Measurements from ENCODE around the gene STAM. TPM values are rescaled to one million over a fixed set of nuclear protein-coding genes. Genes with fewer than 3 reads are reported as not detected.

Gene STAM
- total RNA-seq, 1 experiment from 2014 or later, result 14.4 TPM

DNA sequence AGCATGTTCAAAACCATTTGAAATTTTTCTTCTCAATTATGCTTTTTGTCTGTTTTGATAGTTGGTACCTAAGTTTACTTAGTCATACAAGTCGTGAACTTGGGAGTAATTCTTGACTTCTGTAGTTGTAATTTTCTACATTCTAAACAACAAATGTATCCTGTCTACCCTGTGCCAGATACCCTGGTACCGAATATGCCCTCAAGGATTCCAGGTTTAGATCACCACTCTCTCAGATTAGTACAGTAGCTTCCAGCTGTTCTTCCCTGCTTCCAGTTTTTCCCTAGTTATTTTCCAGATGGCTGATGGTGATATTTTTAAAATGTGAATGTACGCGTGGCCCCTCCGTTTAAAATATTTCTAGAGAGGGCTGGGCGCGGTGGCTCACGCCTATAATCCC lies 6.5 kb downstream of the STAM start:
- H3K4me2 ChIP-seq (ENCODE audit: low read depth, low read length, poor library complexity, severe bottlenecking), result no peak overlapping the region
- H3K9me2 ChIP-seq (replicated peaks; ENCODE audit: insufficient read depth, low read length), result no peaks in the 10 kb centered on the region
- peaks cover 40% of the 10 kb centered on the region for H3K36me3 ChIP-seq (ENCODE audit: insufficient read depth, low read length)
- no peaks in the 10 kb centered on the region for H3K27me3 ChIP-seq (ENCODE audit: low read length)
- no peaks in the 10 kb centered on the region for H4K20me1 ChIP-seq (ENCODE audit: insufficient read depth, low read depth, low read length)
- H3K4me3 ChIP-seq (ENCODE audit: low read length), result no peak overlapping the region
- H3K9me3 ChIP-seq (ENCODE audit: low read length), result 0 out of 2 replicates have a peak, but pooled peaks cover 6% of the 10 kb centered on the region
- H2AFZ ChIP-seq (ENCODE audit: low read length), result no peak overlapping the region
- DNase-seq, result no peak
- H3K27ac ChIP-seq (ENCODE audit: low read length), result no peak overlapping the region
- peaks cover 98% of the 10 kb centered on the region for H3K79me2 ChIP-seq (ENCODE audit: low read length)
- peaks cover 11% of the 10 kb centered on the region for H3K4me1 ChIP-seq (ENCODE audit: low read length)
- no peak overlapping the region for H3K9ac ChIP-seq (ENCODE audit: low read length)

DNA sequence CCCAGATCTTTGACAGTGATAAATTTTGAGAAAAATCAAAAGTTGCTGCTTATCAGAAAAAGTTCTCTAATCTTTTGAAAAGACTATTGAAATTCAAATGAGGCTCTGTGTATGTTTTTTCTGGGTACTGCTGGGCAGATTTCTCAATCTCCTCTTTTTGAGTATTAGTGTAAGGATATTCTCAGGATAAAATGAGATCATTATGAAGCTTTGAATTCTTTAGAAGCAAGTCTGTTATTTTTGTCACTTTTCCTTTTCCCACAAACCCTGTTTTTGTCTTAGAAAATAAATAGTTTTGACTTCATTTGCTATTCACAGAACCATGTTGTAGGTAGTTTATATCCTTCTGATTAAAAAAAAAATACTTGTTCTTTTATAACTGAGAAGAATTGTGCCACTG lies 7.9 kb downstream of the STAM start:
- H3K9me2 ChIP-seq (replicated peaks; ENCODE audit: insufficient read depth, low read length), result no peaks in the 10 kb centered on the region
- H3K27me3 ChIP-seq (ENCODE audit: low read length), result no peaks in the 10 kb centered on the region
- H3K36me3 ChIP-seq (ENCODE audit: insufficient read depth, low read length), result peaks cover 39% of the 10 kb centered on the region
- H3K4me1 ChIP-seq (ENCODE audit: low read length), result no peaks in the 10 kb centered on the region
- no peaks in the 10 kb centered on the region for H4K20me1 ChIP-seq (ENCODE audit: insufficient read depth, low read depth, low read length)
- H3K4me2 ChIP-seq (ENCODE audit: low read depth, low read length, poor library complexity, severe bottlenecking), result no peak overlapping the region
- H3K4me3 ChIP-seq (ENCODE audit: low read length), result no peak overlapping the region
- no peak overlapping the region for H3K9ac ChIP-seq (ENCODE audit: low read length)
- H3K9me3 ChIP-seq (ENCODE audit: low read length), result 0 out of 2 replicates have a peak, but pooled peaks cover 6% of the 10 kb centered on the region
- H3K27ac ChIP-seq (ENCODE audit: low read length), result no peak overlapping the region
- no peak overlapping the region for H2AFZ ChIP-seq (ENCODE audit: low read length)
- DNase-seq, result no peak
- H3K79me2 ChIP-seq (ENCODE audit: low read length), result peaks cover 98% of the 10 kb centered on the region

DNA sequence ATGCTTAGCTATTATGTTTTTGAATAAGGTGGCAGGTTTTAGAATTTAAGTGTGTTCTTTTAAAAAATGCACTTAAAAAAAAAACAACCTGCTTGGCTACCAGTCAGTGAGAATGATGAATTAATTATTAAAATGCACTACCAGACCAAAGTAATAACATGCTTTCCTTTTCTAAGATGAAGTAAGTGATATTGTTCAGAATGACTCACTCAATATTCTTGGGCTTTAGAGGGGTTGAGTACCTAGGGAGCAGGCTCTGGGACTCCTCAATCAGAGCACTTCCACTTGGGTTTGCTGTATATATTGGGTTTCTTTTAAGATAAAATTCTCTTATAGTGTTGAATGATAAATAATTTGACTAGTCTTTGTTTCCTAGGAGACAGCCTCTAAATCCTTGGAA lies 8.6 kb downstream of the STAM start:
- H3K79me2 ChIP-seq (ENCODE audit: low read length), result peaks cover 98% of the 10 kb centered on the region
- no peaks in the 10 kb centered on the region for H4K20me1 ChIP-seq (ENCODE audit: insufficient read depth, low read depth, low read length)
- no peak overlapping the region for H3K4me2 ChIP-seq (ENCODE audit: low read depth, low read length, poor library complexity, severe bottlenecking)
- no peak overlapping the region for H3K27ac ChIP-seq (ENCODE audit: low read length)
- no peaks in the 10 kb centered on the region for H3K4me1 ChIP-seq (ENCODE audit: low read length)
- H3K9ac ChIP-seq (ENCODE audit: low read length), result no peak overlapping the region
- H2AFZ ChIP-seq (ENCODE audit: low read length), result no peak overlapping the region
- H3K27me3 ChIP-seq (ENCODE audit: low read length), result no peaks in the 10 kb centered on the region
- no peaks in the 10 kb centered on the region for H3K9me2 ChIP-seq (replicated peaks; ENCODE audit: insufficient read depth, low read length)
- peaks cover 34% of the 10 kb centered on the region for H3K36me3 ChIP-seq (ENCODE audit: insufficient read depth, low read length)
- H3K9me3 ChIP-seq (ENCODE audit: low read length), result 0 out of 2 replicates have a peak, but pooled peaks cover 6% of the 10 kb centered on the region
- H3K4me3 ChIP-seq (ENCODE audit: low read length), result no peak overlapping the region
- DNase-seq, result no peak

DNA sequence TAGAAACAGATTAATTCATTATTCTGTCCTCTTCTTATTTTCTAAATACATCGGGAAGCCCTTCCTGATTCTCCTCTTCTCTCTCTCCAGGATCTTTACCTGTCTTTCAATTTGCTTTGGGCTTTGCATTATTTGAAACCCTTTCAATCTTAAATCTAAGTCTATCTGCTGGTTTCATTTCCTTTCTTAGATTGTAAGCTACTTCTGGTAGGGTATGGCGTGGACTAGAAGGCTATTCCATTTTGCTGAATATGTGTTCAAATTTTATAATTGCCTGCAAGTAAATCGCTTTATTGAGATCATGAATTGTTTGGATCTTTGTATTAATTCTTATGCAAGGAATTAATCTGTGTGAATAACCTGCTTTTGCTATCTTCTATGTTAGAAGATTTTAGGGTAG lies 11.1 kb downstream of the STAM start:
- Histone ChIP-seq H3K4me2 (ENCODE audit: low read depth, low read length, poor library complexity, severe bottlenecking) (no peak overlapping the region), H3K36me3 (ENCODE audit: insufficient read depth, low read length) (peaks cover 21% of the 10 kb centered on the region)

DNA sequence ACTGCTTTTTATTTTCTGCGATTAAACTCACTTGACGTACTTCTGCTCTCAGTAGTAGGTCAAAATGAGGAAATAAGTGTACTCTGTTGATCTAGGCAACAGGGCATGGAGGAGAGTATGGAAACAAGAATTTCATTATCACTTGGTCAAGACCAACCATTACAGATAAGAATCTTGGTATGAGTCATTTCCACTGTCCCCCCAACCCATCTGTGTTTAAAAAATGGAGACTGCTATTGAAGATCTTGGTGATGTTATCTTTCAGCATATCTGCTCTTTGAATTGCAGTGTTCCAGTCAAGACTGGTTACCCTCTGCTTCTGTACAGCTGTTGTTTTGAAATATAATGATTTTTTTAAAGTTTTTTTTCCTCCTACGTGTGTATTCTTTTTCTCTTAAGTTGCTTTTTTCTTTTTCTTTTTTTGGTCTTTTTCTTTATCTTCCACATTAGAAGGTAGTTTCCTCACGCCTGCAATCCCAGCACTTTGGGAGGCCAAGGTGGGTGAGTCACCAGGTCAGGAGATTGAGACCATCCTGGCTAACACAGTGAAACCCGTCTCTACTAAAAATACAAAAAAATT lies 11.7 kb downstream of the STAM start:
- Histone ChIP-seq H3K9ac (ENCODE audit: low read length) (no peak overlapping the region), H3K27me3 (ENCODE audit: low read length) (no peaks in the 10 kb centered on the region), H3K4me3 (ENCODE audit: low read length) (no peak overlapping the region), H3K4me1 (ENCODE audit: low read length) (no peaks in the 10 kb centered on the region), H3K79me2 (ENCODE audit: low read length) (peaks cover 95% of the 10 kb centered on the region), H3K4me2 (ENCODE audit: low read depth, low read length, poor library complexity, severe bottlenecking) (no peak overlapping the region), H2AFZ (ENCODE audit: low read length) (no peak overlapping the region), H3K9me3 (ENCODE audit: low read length) (0 out of 2 replicates have a peak, but pooled peaks cover 6% of the 10 kb centered on the region), H4K20me1 (ENCODE audit: insufficient read depth, low read depth, low read length) (no peaks in the 10 kb centered on the region), H3K27ac (ENCODE audit: low read length) (no peak overlapping the region), H3K36me3 (ENCODE audit: insufficient read depth, low read length) (peaks cover 19% of the 10 kb centered on the region), H3K9me2 (replicated peaks; ENCODE audit: insufficient read depth, low read length) (no peaks in the 10 kb centered on the region)
- DNase-seq, result no peak

More for the DNA sequence above, 11.1 kb downstream of the STAM start:
- H3K4me1 ChIP-seq (ENCODE audit: low read length), result no peaks in the 10 kb centered on the region
- H3K27ac ChIP-seq (ENCODE audit: low read length), result no peak overlapping the region
- H3K79me2 ChIP-seq (ENCODE audit: low read length), result peaks cover 96% of the 10 kb centered on the region
- H3K4me3 ChIP-seq (ENCODE audit: low read length), result no peak overlapping the region
- no peaks in the 10 kb centered on the region for H3K9me2 ChIP-seq (replicated peaks; ENCODE audit: insufficient read depth, low read length)
- 0 out of 2 replicates have a peak, but pooled peaks cover 6% of the 10 kb centered on the region for H3K9me3 ChIP-seq (ENCODE audit: low read length)
- DNase-seq, result no peak
- no peak overlapping the region for H2AFZ ChIP-seq (ENCODE audit: low read length)
- H3K27me3 ChIP-seq (ENCODE audit: low read length), result no peaks in the 10 kb centered on the region
- H4K20me1 ChIP-seq (ENCODE audit: insufficient read depth, low read depth, low read length), result no peaks in the 10 kb centered on the region
- H3K9ac ChIP-seq (ENCODE audit: low read length), result no peak overlapping the region

DNA sequence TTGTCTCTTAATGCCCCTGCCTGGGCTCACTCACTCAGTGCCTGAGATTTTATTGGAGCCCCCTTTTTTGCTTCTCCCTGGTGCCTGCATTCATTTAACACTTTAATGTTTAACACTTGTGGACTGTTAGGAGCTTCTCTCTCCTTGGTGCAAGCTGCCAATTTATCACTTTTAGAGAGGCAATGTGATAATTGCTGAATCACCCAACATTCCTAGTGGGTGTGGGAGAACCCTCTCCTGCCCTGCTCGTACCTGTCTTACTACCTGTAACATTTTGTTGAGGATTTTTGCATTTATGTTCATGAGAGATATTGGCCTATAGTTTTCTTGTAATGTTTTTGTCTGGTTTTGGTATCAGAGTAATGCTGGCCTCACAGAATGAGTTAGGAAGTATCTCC lies 13.2 kb downstream of the STAM start:
- Histone ChIP-seq H3K36me3 (ENCODE audit: insufficient read depth, low read length) (peaks cover 19% of the 10 kb centered on the region), H3K4me3 (ENCODE audit: low read length) (no peak overlapping the region), H3K4me1 (ENCODE audit: low read length) (no peaks in the 10 kb centered on the region), H2AFZ (ENCODE audit: low read length) (no peak overlapping the region), H3K9ac (ENCODE audit: low read length) (no peak overlapping the region), H3K79me2 (ENCODE audit: low read length) (peaks cover 95% of the 10 kb centered on the region), H4K20me1 (ENCODE audit: insufficient read depth, low read depth, low read length) (no peaks in the 10 kb centered on the region), H3K9me2 (replicated peaks; ENCODE audit: insufficient read depth, low read length) (no peaks in the 10 kb centered on the region), H3K4me2 (ENCODE audit: low read depth, low read length, poor library complexity, severe bottlenecking) (no peak overlapping the region), H3K9me3 (ENCODE audit: low read length) (0 out of 2 replicates have a peak, but pooled peaks cover 6% of the 10 kb centered on the region), H3K27me3 (ENCODE audit: low read length) (no peaks in the 10 kb centered on the region), H3K27ac (ENCODE audit: low read length) (no peak overlapping the region)
- DNase-seq, result no peak

DNA sequence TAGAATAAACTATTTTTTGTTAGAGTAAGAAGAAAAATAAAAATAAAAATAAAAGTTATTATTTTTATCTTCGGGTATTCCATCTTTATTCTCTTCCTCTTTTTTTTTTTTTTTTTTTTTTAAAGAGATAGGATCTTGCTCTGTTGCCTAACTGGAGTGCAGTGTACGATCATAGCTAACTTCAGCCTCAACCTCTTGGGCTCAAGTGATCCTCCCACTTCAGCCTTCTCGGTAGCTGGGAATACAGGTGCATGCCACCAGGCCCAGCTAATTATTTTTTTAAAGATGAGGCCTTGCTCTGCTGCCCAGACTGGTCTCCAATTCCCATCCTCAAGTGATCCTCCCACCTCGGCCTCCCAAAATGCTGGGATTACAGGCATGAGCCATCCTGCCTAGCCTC lies 15.4 kb downstream of the STAM start:
- Histone ChIP-seq H3K4me3 (ENCODE audit: low read length) (no peak overlapping the region), H3K79me2 (ENCODE audit: low read length) (peaks cover 88% of the 10 kb centered on the region), H3K9me3 (ENCODE audit: low read length) (no peaks in the 10 kb centered on the region), H3K4me2 (ENCODE audit: low read depth, low read length, poor library complexity, severe bottlenecking) (no peak overlapping the region), H4K20me1 (ENCODE audit: insufficient read depth, low read depth, low read length) (no peaks in the 10 kb centered on the region), H3K36me3 (ENCODE audit: insufficient read depth, low read length) (peaks cover 11% of the 10 kb centered on the region; the same call in 1 of the 2 replicates), H3K27ac (ENCODE audit: low read length) (no peak overlapping the region), H3K9me2 (replicated peaks; ENCODE audit: insufficient read depth, low read length) (no peaks in the 10 kb centered on the region), H2AFZ (ENCODE audit: low read length) (no peak overlapping the region), H3K27me3 (ENCODE audit: low read length) (no peaks in the 10 kb centered on the region), H3K4me1 (ENCODE audit: low read length) (no peaks in the 10 kb centered on the region), H3K9ac (ENCODE audit: low read length) (no peak overlapping the region)
- no peak for DNase-seq

DNA sequence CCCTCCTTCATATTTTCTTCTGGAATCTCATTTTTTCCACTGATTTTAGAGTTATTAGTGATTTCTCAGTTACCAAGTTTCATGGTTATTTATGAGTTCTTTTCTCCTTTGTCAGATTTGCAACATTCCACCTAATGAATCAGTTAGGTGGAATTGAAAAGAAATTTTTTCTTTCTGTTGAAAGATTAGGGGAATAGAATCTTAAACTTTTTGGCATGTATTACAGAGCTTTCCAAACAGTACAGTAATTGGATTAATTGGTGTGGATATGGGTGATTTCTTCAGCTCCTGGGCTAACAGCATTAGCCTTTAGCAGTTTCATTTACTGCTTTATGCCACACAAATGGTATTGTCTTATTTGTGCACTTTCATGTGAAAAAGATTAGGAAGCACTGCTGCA lies 17.0 kb downstream of the STAM start:
- no peak overlapping the region for H2AFZ ChIP-seq (ENCODE audit: low read length)
- H3K4me1 ChIP-seq (ENCODE audit: low read length), result no peaks in the 10 kb centered on the region
- DNase-seq, result no peak
- H3K79me2 ChIP-seq (ENCODE audit: low read length), result peaks cover 82% of the 10 kb centered on the region
- H3K9me3 ChIP-seq (ENCODE audit: low read length), result no peaks in the 10 kb centered on the region
- H3K4me2 ChIP-seq (ENCODE audit: low read depth, low read length, poor library complexity, severe bottlenecking), result no peak overlapping the region
- no peaks in the 10 kb centered on the region for H4K20me1 ChIP-seq (ENCODE audit: insufficient read depth, low read depth, low read length)
- H3K27ac ChIP-seq (ENCODE audit: low read length), result no peak overlapping the region
- peaks cover 11% of the 10 kb centered on the region; the same call in 1 of the 2 replicates for H3K36me3 ChIP-seq (ENCODE audit: insufficient read depth, low read length)
- no peaks in the 10 kb centered on the region for H3K9me2 ChIP-seq (replicated peaks; ENCODE audit: insufficient read depth, low read length)
- no peaks in the 10 kb centered on the region for H3K27me3 ChIP-seq (ENCODE audit: low read length)
- H3K9ac ChIP-seq (ENCODE audit: low read length), result no peak overlapping the region
- H3K4me3 ChIP-seq (ENCODE audit: low read length), result no peak overlapping the region
